GM23338 (cell line): ENCODE measurements around the gene BCDIN3D.

ENCODE experiments used
- CREB1 ChIP-seq: fragments of 250-450 bp; sonication (Bioruptor Pico); IDR thresholded peaks from 2 replicates; pipeline ENCODE4 v1.5.0; 2020; ENCODE audit warnings: low read depth, mild to moderate bottlenecking, moderate library complexity
- EZH2 ChIP-seq: fragments of 200-600 bp; sonication (generic); IDR thresholded peaks from one replicate; pipeline ENCODE4 v1.8.0; 2017; ENCODE audit warnings: antibody characterized with exemption, mild to moderate bottlenecking, low read depth; ENCODE audit not compliant: unreplicated experiment
- EZH2phosphoT487 ChIP-seq: fragments of 200-600 bp; sonication (generic); IDR thresholded peaks from one replicate; pipeline ENCODE4 v1.8.1; 2018; ENCODE audit warnings: antibody characterized with exemption; ENCODE audit not compliant: unreplicated experiment
- JUNB ChIP-seq: IDR thresholded peaks from one replicate; pipeline ENCODE4 v1.6.1; 2016; ENCODE audit warnings: antibody characterized with exemption; ENCODE audit not compliant: unreplicated experiment
- POLR2AphosphoS5 ChIP-seq: IDR thresholded peaks from 2 replicates; pipeline ENCODE4 v1.6.1; 2016; ENCODE audit warnings: antibody characterized with exemption, low read depth
- TF ChIP-seq, protein P1 (sequence below), 2 experiments: fragments of 200-600 bp in 1 of 2; sonication (generic) in 1 of 2; conservative IDR thresholded peaks; 2 replicates each; pipeline versions ENCODE4 v1.5.1 to v1.6.1; 2016 to 2017; ENCODE audit warnings: antibody characterized with exemption in 2 of 2, low read depth in 2 of 2, mild to moderate bottlenecking in 2 of 2, moderate library complexity in 1 of 2
- TF ChIP-seq, protein P2 (sequence below): IDR thresholded peaks from one replicate; pipeline ENCODE4 v1.6.1; 2018; ENCODE audit warnings: antibody characterized with exemption; ENCODE audit not compliant: unreplicated experiment

- TF ChIP-seq, protein P1, sequence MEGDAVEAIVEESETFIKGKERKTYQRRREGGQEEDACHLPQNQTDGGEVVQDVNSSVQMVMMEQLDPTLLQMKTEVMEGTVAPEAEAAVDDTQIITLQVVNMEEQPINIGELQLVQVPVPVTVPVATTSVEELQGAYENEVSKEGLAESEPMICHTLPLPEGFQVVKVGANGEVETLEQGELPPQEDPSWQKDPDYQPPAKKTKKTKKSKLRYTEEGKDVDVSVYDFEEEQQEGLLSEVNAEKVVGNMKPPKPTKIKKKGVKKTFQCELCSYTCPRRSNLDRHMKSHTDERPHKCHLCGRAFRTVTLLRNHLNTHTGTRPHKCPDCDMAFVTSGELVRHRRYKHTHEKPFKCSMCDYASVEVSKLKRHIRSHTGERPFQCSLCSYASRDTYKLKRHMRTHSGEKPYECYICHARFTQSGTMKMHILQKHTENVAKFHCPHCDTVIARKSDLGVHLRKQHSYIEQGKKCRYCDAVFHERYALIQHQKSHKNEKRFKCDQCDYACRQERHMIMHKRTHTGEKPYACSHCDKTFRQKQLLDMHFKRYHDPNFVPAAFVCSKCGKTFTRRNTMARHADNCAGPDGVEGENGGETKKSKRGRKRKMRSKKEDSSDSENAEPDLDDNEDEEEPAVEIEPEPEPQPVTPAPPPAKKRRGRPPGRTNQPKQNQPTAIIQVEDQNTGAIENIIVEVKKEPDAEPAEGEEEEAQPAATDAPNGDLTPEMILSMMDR (conservative IDR thresholded peaks at IDR 0.05; ENCODE audit: low read depth in 2 of 2), result no peak
- TF ChIP-seq JUNB, result no peak
- no peak for TF ChIP-seq POLR2AphosphoS5
- TF ChIP-seq, protein P2, sequence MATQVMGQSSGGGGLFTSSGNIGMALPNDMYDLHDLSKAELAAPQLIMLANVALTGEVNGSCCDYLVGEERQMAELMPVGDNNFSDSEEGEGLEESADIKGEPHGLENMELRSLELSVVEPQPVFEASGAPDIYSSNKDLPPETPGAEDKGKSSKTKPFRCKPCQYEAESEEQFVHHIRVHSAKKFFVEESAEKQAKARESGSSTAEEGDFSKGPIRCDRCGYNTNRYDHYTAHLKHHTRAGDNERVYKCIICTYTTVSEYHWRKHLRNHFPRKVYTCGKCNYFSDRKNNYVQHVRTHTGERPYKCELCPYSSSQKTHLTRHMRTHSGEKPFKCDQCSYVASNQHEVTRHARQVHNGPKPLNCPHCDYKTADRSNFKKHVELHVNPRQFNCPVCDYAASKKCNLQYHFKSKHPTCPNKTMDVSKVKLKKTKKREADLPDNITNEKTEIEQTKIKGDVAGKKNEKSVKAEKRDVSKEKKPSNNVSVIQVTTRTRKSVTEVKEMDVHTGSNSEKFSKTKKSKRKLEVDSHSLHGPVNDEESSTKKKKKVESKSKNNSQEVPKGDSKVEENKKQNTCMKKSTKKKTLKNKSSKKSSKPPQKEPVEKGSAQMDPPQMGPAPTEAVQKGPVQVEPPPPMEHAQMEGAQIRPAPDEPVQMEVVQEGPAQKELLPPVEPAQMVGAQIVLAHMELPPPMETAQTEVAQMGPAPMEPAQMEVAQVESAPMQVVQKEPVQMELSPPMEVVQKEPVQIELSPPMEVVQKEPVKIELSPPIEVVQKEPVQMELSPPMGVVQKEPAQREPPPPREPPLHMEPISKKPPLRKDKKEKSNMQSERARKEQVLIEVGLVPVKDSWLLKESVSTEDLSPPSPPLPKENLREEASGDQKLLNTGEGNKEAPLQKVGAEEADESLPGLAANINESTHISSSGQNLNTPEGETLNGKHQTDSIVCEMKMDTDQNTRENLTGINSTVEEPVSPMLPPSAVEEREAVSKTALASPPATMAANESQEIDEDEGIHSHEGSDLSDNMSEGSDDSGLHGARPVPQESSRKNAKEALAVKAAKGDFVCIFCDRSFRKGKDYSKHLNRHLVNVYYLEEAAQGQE, result no peak
- no peak for TF ChIP-seq EZH2phosphoT487
- TF ChIP-seq EZH2, result no peak
- TF ChIP-seq CREB1 (CRISPR knock-in tag), result no peak
Observed at GRCh38 chr12:49811136-49811535, 31.8 kb downstream of the BCDIN3D start.
